ENCODE measurements around the gene FAM168A.

DNA sequence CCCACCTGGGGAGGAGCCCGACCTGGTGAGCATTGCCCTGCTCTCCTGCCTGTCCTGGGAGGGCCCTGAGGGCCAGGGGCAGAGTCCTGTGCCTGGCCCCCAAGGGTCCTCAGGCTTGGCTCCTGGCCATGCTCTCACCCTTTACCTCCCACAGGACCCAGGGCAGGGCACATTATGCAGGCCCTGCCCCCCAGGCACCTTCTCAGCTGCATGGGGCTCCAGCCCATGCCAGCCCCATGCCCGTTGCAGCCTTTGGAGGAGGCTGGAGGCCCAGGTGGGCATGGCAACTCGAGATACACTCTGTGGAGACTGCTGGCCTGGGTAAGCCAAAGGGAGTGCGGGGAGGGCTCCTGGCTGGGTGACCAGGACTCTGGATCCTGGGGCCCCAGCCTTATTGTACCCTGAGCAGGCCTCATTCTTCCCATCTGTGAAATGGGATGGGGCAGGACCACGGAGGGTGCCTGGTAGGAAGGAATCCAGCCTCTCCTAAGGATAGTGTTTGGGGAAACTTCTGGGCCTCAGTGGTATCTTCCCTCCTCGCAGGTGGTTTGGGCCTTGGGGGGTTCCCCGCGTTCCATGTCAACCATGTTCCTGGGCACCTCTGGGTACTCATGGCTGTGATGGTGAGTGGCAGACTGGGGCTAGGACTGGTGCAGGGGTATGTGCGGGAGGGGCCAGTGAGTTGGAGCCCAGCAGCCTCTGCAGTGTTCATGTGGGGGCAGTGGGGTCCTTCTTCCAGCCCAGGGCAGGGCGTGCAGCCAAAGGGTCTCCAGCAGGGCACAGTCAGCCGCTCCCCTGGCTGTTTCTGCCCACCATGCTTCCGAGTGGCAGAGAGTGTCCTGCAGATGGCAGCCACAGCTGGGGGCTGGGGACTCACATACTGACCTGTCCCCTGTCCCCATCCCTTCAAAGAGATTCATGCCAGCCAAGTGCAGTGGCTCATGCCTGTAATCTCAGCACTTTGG is 207.0 kb downstream of the FAM168A start:
- TF ChIP-seq, protein P1, sequence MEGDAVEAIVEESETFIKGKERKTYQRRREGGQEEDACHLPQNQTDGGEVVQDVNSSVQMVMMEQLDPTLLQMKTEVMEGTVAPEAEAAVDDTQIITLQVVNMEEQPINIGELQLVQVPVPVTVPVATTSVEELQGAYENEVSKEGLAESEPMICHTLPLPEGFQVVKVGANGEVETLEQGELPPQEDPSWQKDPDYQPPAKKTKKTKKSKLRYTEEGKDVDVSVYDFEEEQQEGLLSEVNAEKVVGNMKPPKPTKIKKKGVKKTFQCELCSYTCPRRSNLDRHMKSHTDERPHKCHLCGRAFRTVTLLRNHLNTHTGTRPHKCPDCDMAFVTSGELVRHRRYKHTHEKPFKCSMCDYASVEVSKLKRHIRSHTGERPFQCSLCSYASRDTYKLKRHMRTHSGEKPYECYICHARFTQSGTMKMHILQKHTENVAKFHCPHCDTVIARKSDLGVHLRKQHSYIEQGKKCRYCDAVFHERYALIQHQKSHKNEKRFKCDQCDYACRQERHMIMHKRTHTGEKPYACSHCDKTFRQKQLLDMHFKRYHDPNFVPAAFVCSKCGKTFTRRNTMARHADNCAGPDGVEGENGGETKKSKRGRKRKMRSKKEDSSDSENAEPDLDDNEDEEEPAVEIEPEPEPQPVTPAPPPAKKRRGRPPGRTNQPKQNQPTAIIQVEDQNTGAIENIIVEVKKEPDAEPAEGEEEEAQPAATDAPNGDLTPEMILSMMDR (IDR thresholded peaks at IDR 0.05), result no peak
- TF ChIP-seq POLR2AphosphoS5 (IDR thresholded peaks at IDR 0.05; ENCODE audit: low read depth, low read length) (no peak), SIN3A (IDR thresholded peaks at IDR 0.05; ENCODE audit: borderline replicate concordance, insufficient read depth, low read depth, low read length) (no peak), TCF7L2 (IDR thresholded peaks at IDR 0.05; ENCODE audit: low read depth, low read length) (no peak)
- TF ChIP-seq, protein P2, sequence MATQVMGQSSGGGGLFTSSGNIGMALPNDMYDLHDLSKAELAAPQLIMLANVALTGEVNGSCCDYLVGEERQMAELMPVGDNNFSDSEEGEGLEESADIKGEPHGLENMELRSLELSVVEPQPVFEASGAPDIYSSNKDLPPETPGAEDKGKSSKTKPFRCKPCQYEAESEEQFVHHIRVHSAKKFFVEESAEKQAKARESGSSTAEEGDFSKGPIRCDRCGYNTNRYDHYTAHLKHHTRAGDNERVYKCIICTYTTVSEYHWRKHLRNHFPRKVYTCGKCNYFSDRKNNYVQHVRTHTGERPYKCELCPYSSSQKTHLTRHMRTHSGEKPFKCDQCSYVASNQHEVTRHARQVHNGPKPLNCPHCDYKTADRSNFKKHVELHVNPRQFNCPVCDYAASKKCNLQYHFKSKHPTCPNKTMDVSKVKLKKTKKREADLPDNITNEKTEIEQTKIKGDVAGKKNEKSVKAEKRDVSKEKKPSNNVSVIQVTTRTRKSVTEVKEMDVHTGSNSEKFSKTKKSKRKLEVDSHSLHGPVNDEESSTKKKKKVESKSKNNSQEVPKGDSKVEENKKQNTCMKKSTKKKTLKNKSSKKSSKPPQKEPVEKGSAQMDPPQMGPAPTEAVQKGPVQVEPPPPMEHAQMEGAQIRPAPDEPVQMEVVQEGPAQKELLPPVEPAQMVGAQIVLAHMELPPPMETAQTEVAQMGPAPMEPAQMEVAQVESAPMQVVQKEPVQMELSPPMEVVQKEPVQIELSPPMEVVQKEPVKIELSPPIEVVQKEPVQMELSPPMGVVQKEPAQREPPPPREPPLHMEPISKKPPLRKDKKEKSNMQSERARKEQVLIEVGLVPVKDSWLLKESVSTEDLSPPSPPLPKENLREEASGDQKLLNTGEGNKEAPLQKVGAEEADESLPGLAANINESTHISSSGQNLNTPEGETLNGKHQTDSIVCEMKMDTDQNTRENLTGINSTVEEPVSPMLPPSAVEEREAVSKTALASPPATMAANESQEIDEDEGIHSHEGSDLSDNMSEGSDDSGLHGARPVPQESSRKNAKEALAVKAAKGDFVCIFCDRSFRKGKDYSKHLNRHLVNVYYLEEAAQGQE (IDR thresholded peaks at IDR 0.05; ENCODE audit: insufficient read depth in 1 of 2, low read depth in 2 of 2, low read length in 1 of 2), result no peak
